K562 (cell line): ENCODE results near the gene FBXO11. TPM values are rescaled to one million over a fixed set of nuclear protein-coding genes. Genes with fewer than 3 reads are reported as not detected.

Experiments
- CEBPZ ChIP-seq: fragments of 150-350 bp; IDR thresholded peaks from 2 replicates; pipeline ENCODE4 v1.6.1; 2014; ENCODE audit warnings: low read depth, mild to moderate bottlenecking, low read length, borderline replicate concordance
- CREM ChIP-seq: IDR thresholded peaks from 2 replicates; pipeline ENCODE4 v1.6.1; 2014; ENCODE audit warnings: antibody characterized with exemption, low read depth
- CTCF ChIP-seq, 3 experiments: IDR thresholded peaks in 2 of 3; conservative IDR thresholded peaks in 1 of 3; 2 replicates each; pipeline ENCODE4 v1.5.1; 2011 to 2012; ENCODE audit warnings: low read length in 3 of 3, mild to moderate bottlenecking in 3 of 3, control low read depth in 2 of 3, improper control_type of control experiment in 1 of 3, inconsistent platforms in 1 of 3, low read depth in 1 of 3, mixed read lengths in 1 of 3, moderate library complexity in 1 of 3; ENCODE audit not compliant: insufficient read depth in 2 of 3
- GABPB2 ChIP-seq: fragments of 250-450 bp; sonication (Bioruptor Pico); conservative IDR thresholded peaks from 2 replicates; pipeline ENCODE4 v1.5.1; 2021; ENCODE audit warnings: mild to moderate bottlenecking
- GTF2E2 ChIP-seq: fragments of 200-800 bp; sonication (Bioruptor generic); IDR thresholded peaks from 2 replicates; pipeline ENCODE4 v1.6.1; 2016; ENCODE audit warnings: missing genetic modification characterization, missing compliant biosample characterization
- HCFC1 ChIP-seq: IDR thresholded peaks from 2 replicates; pipeline ENCODE4 v1.6.1; 2012; ENCODE audit warnings: low read depth, low read length, improper control_type of control experiment
- ID3 ChIP-seq, 2 experiments: fragments of 250-450 bp in 1 of 2; fragments of 450-650 bp in 1 of 2; sonication (Bioruptor Pico) in 1 of 2; IDR thresholded peaks; 2 replicates each; pipeline versions ENCODE4 v1.6.1 to v1.8.0; 2016 to 2021; ENCODE audit warnings: mild to moderate bottlenecking in 2 of 2, moderate library complexity in 2 of 2, missing compliant biosample characterization in 1 of 2, missing genetic modification characterization in 1 of 2
- MCM2 ChIP-seq: fragments of 450-650 bp; IDR thresholded peaks from 2 replicates; pipeline ENCODE4 v1.6.1; 2017; ENCODE audit warnings: low read depth, mild to moderate bottlenecking
- MCM5 ChIP-seq: fragments of 450-650 bp; IDR thresholded peaks from 2 replicates; pipeline ENCODE4 v1.6.1; 2016; ENCODE audit warnings: low read depth
- PHB ChIP-seq: fragments of 250-450 bp; sonication (Bioruptor Pico); IDR thresholded peaks from 2 replicates; pipeline ENCODE4 v1.5.0; 2021
- POLR2G ChIP-seq: fragments of 200-400 bp; formaldehyde crosslinking; IDR thresholded peaks from 2 replicates; pipeline ENCODE4 v1.6.1; 2017; ENCODE audit warnings: low read depth, mild to moderate bottlenecking, antibody characterized with exemption, low read length, moderate library complexity
- RBBP5 ChIP-seq: fragments of 200-600 bp; sonication (generic); IDR thresholded peaks from 2 replicates; pipeline ENCODE4 v1.6.1; 2012; ENCODE audit warnings: borderline replicate concordance, mild to moderate bottlenecking, low read length, control low read depth, inconsistent platforms; ENCODE audit not compliant: insufficient read depth, poor library complexity, severe bottlenecking
- SMAD4 ChIP-seq: fragments of 250-450 bp; sonication (Bioruptor Pico); conservative IDR thresholded peaks from 2 replicates; pipeline ENCODE4 v1.8.0; 2021; ENCODE audit warnings: inconsistent platforms, mild to moderate bottlenecking, moderate library complexity
- VEZF1 ChIP-seq: fragments of 200-800 bp; sonication (Bioruptor generic); IDR thresholded peaks from 2 replicates; pipeline ENCODE4 v1.6.1; 2017; ENCODE audit warnings: missing genetic modification characterization, missing compliant biosample characterization
- XRCC3 ChIP-seq: fragments of 450-650 bp; IDR thresholded peaks from 2 replicates; pipeline ENCODE4 v1.6.1; 2017; ENCODE audit warnings: mild to moderate bottlenecking, moderate library complexity
- YY1 ChIP-seq, 3 experiments: IDR thresholded peaks; 2 replicates each; pipeline ENCODE4 v1.6.1; 2011; ENCODE audit warnings: low read length in 2 of 3, mild to moderate bottlenecking in 2 of 3, moderate library complexity in 2 of 3, borderline replicate concordance in 1 of 3, control low read depth in 1 of 3, low read depth in 1 of 3; ENCODE audit not compliant: insufficient read depth in 3 of 3, insufficient replicate concordance in 2 of 3, control insufficient read depth in 1 of 3, insufficient read length in 1 of 3; ENCODE audit errors: extremely low read depth in 1 of 3
- ZNF134 ChIP-seq: fragments of 250-450 bp; sonication (Bioruptor Pico); conservative IDR thresholded peaks from 2 replicates; pipeline ENCODE4 v1.4.0; 2020
- ZNF311 ChIP-seq: fragments of 250-450 bp; sonication (Bioruptor Pico); IDR thresholded peaks from 2 replicates; pipeline ENCODE4 v1.4.0; 2020; ENCODE audit warnings: mild to moderate bottlenecking, moderate library complexity
- ZNF589 ChIP-seq: fragments of 200-800 bp; sonication (Bioruptor generic); IDR thresholded peaks from 2 replicates; pipeline ENCODE4 v1.6.1; 2016; ENCODE audit warnings: low read depth, missing genetic modification characterization, missing compliant biosample characterization
- ZSCAN32 ChIP-seq: fragments of 450-650 bp; formaldehyde crosslinking; IDR thresholded peaks from 2 replicates; pipeline ENCODE4 v1.4.0; 2020; ENCODE audit warnings: mild to moderate bottlenecking, moderate library complexity
- polyA plus RNA-seq, 8 experiments: library from polyadenylated mRNA; depleted of rRNA in 4 of 8; stranded (reverse) in 5 of 8; unstranded in 3 of 8; fragments of >200 nt; fragmentation: Nextera tagmentation in 2 of 8; fragmentation: Illumina TruSeq in 1 of 8; extraction: Ambion mirVana in 2 of 8; extraction: Trizol in 1 of 8; gene quantifications; 2 replicates each; pipeline versions ENCODE4 v1.2.1 to v1.2.3, GENCODE V29; 2011 to 2014; ENCODE audit warnings: inconsistent platforms in 1 of 8, missing spikeins in 1 of 8
- total RNA-seq, 7 experiments: library from RNA; depleted of rRNA in 6 of 7; stranded (reverse); fragments of >200 nt in 6 of 7; fragmentation: Illumina TruSeq in 2 of 7; extraction: Trizol in 2 of 7; gene quantifications; 2 replicates each; pipeline versions ENCODE4 v1.2.1 to v1.2.3, GENCODE V29; 2011 to 2021; ENCODE audit warnings: low replicate concordance in 1 of 7

FBXO11 gene
- total and polyA plus RNA-seq, 9 of the 15 experiments (the other 6 are each of a cell fraction or from before 2014, with no cell fraction given) = 8.8 to 44.5 (median 24.1) TPM

GRCh38 chr2:47905386-47906156 is 727 bp downstream of the FBXO11 start (continued):
- TF ChIP-seq CEBPZ (no peak), YY1 (IDR thresholded peaks at IDR 0.05; ENCODE audit: borderline replicate concordance in 1 of 3, control insufficient read depth in 1 of 3, extremely low read depth in 1 of 3, insufficient read depth in 3 of 3, insufficient read length in 1 of 3, insufficient replicate concordance in 2 of 3, low read depth in 1 of 3, low read length in 2 of 3) (no peak), MCM5 (no peak), ZSCAN32 (no peak), POLR2G (peak; percentile 81), VEZF1 (CRISPR knock-in tag) (no peak), GABPB2 (CRISPR knock-in tag) (no peak), CREM (peak; percentile 8; the same call in 1 of the 2 replicates), CTCF (IDR thresholded peaks at IDR 0.05 in 2 of 3, conservative IDR thresholded peaks at IDR 0.05 in 1 of 3; ENCODE audit: insufficient read depth in 2 of 3, low read depth in 1 of 3, low read length in 3 of 3) (no peak), ZNF134 (CRISPR knock-in tag) (no peak), SMAD4 (CRISPR knock-in tag) (no peak), GTF2E2 (no peak), XRCC3 (no peak), PHB (no peak), ZNF311 (no peak), HCFC1 (no peak), ID3 (CRISPR knock-in tag; IDR thresholded peaks at IDR 0.05) (no peak), ID3 (tag; IDR thresholded peaks at IDR 0.05) (no peak), MCM2 (no peak), ZNF589 (CRISPR knock-in tag) (peak; percentile 51; the same call in 1 of the 2 replicates), RBBP5 (peak; percentile 41)
